Heart left ventricle (tissue), 16 donors: ENCODE measurements around the gene SLIT3. TPM values are rescaled to one million over a fixed set of nuclear protein-coding genes. Genes with fewer than 3 reads are reported as not detected.

Source experiments
- ATAC-seq, 4 donors: fragments of 200-7000 bp; cut with Tn5 transposase; one replicate each; pipeline ENCODE4 v1.9.1; 2020 to 2022; ENCODE audit warnings: moderate library complexity in 4 of 4, mild to moderate bottlenecking in 3 of 4, moderate number of reproducible peaks in 1 of 4
- DNase-seq, 5 donors: peaks; one replicate each; pipeline ENCODE4 v3.0.0-alpha.2; 2020
- H3K27ac ChIP-seq, 12 donors: fragments of 200-600 bp; sonication (generic) in 4 of 12; one replicate each; pipeline versions ENCODE4 v1.5.0 to v1.8.0; 2016 to 2022; ENCODE audit warnings: mild to moderate bottlenecking in 2 of 12
- H3K27me3 ChIP-seq, 9 donors: fragments of 200-600 bp; sonication (generic) in 2 of 9; one replicate each; pipeline versions ENCODE4 v1.5.1 to v1.8.0; 2016 to 2022; ENCODE audit warnings: mild to moderate bottlenecking in 3 of 9
- H3K36me3 ChIP-seq, 9 donors: fragments of 200-600 bp; sonication (generic) in 2 of 9; one replicate each; pipeline versions ENCODE4 v1.5.0 to v1.8.0; 2018 to 2022; ENCODE audit warnings: mild to moderate bottlenecking in 2 of 9
- H3K4me1 ChIP-seq, 12 donors: fragments of 200-600 bp; sonication (generic) in 4 of 12; one replicate each; pipeline versions ENCODE4 v1.5.0 to v1.8.0; 2016 to 2022; ENCODE audit warnings: mild to moderate bottlenecking in 3 of 12
- H3K4me3 ChIP-seq, 12 donors: fragments of 200-600 bp; sonication (generic) in 4 of 12; one replicate each; pipeline versions ENCODE4 v1.5.0 to v1.8.0; 2017 to 2022; ENCODE audit warnings: mild to moderate bottlenecking in 9 of 12, moderate library complexity in 4 of 12
- H3K9me3 ChIP-seq, 12 donors: fragments of 200-600 bp; sonication (generic) in 4 of 12; one replicate each; pipeline versions ENCODE4 v1.5.0 to v1.8.0; 2016 to 2022; ENCODE audit warnings: mild to moderate bottlenecking in 1 of 12
- CTCF ChIP-seq, 12 donors: fragments of 200-600 bp; sonication (generic) in 4 of 12; IDR thresholded peaks; one replicate each; pipeline versions ENCODE4 v1.5.0 to v1.8.0; 2018 to 2022; ENCODE audit warnings: antibody characterized with exemption in 12 of 12, mild to moderate bottlenecking in 5 of 12
- POLR2A ChIP-seq, 2 donors: fragments of 450-650 bp; IDR thresholded peaks; one replicate each; pipeline ENCODE4 v1.6.1; 2017; ENCODE audit warnings: antibody characterized with exemption in 2 of 2, mild to moderate bottlenecking in 2 of 2, moderate library complexity in 2 of 2
- WGBS, 4 donors: extraction: QIAGEN DNeasy Blood & Tissue Kit in 2 of 4; methylation state at CpG; one replicate each; pipeline versions ENCODE4 v1.1.5 to v1.1.7; 2013 to 2018; 5-methylcytosine and 5-hydroxymethylcytosine counted together
- intact Hi-C, 10 donors: fragments of 100-400 bp; cut with DNase I; formaldehyde crosslinking; loops; one replicate each; pipeline versions ENCODE4 v1.11.1 to v1.14.2; 2022
- polyA plus RNA-seq, 2 donors: library from polyadenylated mRNA; stranded (reverse); fragments of 200-250 nt; gene quantifications; one replicate each; pipeline ENCODE4 v1.2.3, GENCODE V29; 2013
- total RNA-seq, 9 donors: library from RNA; depleted of rRNA in 2 of 9; stranded (reverse); fragments of >200 nt in 2 of 9; fragmentation: NEBNext Ultra II Directional in 3 of 9; extraction: Animal tissue kit (Norgen Biotek cat#: 25700) in 3 of 9; gene quantifications; one replicate each; pipeline versions ENCODE4 v1.1.0 to v1.2.4, GENCODE V29; 2016 to 2023
- donor health status: ischemic (EF 13 %, LVEDD 7.1; RV severe dilation, severe dysfunction).
- donor health status: healthy with polysubstance abuse.
- donor health status: DM: no; HTN: yes; CAD: no.
- donor health status: DM: no; HTN: no; CAD: no.
- donor health status: ischemic (EF 25% LVEDD 6.9; RV normal size, moderate dysfunction).
- donor health status: ischemic (EF 25% LVEDD 5.7; RV mildly dilated, moderate dysfunction).
- donor health status: healthy.
- donor health status: DM: yes; HTN: yes; CAD: no.
- donor health status: ischemic (EF 35%, LVEDD 5.7; RV mildly dilated, moderate dysfunction).
- donor health status: nonischemic (EF 11% LVEDD 7.7; RV severe dilation, severe dysfunction).
- donor health status: DM: yes; HTN: yes; CAD: no.
- donor health status: PGD.
- donor health status: ischemic (EF 29% LVEDD 5.4; RV normal size, mild dysfunction).
- donor health status: nonischemic (EF 23%, LVEDD 6.1; RV moderate dilation, normal function).

Gene SLIT3
- total and polyA plus RNA-seq, 11 donors, result 2.3 to 40.3 (median 14.4) TPM

- WGBS, 4 donors, result 80 to 86% (median 82%) methylated on average over 10 of the region's 10 CpGs
- Histone ChIP-seq H3K4me1 (peaks cover 0 to 8% (median 0%) of the 10 kb centered on the region in 12 donors), H3K9me3 (peaks cover 0 to 22% (median 5%) of the 10 kb centered on the region in 12 donors), H3K27ac (no peak overlapping the region), H3K36me3 (no peaks in the 10 kb centered on the region), H3K4me3 (no peak overlapping the region), H3K27me3 (no peaks in the 10 kb centered on the region)
- no peak for ATAC-seq
- TF ChIP-seq POLR2A (IDR thresholded peaks at IDR 0.05), result no peak
- no peak for TF ChIP-seq CTCF (IDR thresholded peaks at IDR 0.05)
- intact Hi-C loops, result no loop called here
- DNase-seq, result no peak
Measured at GRCh38 chr5:169243651-169244422, 57.1 kb downstream of the SLIT3 start.

GRCh38 chr5:169242849-169243186 lies 58.1 kb downstream of the SLIT3 start:
- TF ChIP-seq CTCF (IDR thresholded peaks at IDR 0.05) (no peak), POLR2A (IDR thresholded peaks at IDR 0.05) (no peak)
- intact Hi-C loops, result no loop called here

GRCh38 chr5:169242175-169242848 lies 58.6 kb downstream of the SLIT3 start:
- Histone ChIP-seq H3K27ac (no peak overlapping the region), H3K36me3 (no peaks in the 10 kb centered on the region), H3K9me3 (peaks cover 0 to 27% (median 7%) of the 10 kb centered on the region in 12 donors), H3K4me1 (no peaks in the 10 kb centered on the region), H3K4me3 (no peak overlapping the region), H3K27me3 (no peaks in the 10 kb centered on the region)
- intact Hi-C loops, result no loop called here
- 50 to 59% (median 57%) methylated on average over 4 of the region's 4 CpGs for WGBS, 4 donors
- DNase-seq (no peak), ATAC-seq (no peak)
- TF ChIP-seq POLR2A (IDR thresholded peaks at IDR 0.05) (no peak), CTCF (IDR thresholded peaks at IDR 0.05) (no peak)

More at GRCh38 chr5:169242849-169243186, 58.1 kb downstream of the SLIT3 start:
- Histone ChIP-seq H3K27me3 (no peaks in the 10 kb centered on the region), H3K4me1 (peaks cover 0 to under 1% (median 0%) of the 10 kb centered on the region in 12 donors), H3K9me3 (peaks cover 0 to 23% (median 5%) of the 10 kb centered on the region in 12 donors), H3K27ac (no peak overlapping the region), H3K4me3 (no peak overlapping the region), H3K36me3 (no peaks in the 10 kb centered on the region)
- DNase-seq (no peak), ATAC-seq (no peak)
- WGBS, 4 donors, result 74 to 88% (median 83%) methylated on average over 2 of the region's 2 CpGs

GRCh38 chr5:169229342-169229892 lies 71.5 kb downstream of the SLIT3 start:
- intact Hi-C loops, result no loop called here
- Histone ChIP-seq H3K4me3 (no peak overlapping the region), H3K4me1 (no peaks in the 10 kb centered on the region), H3K36me3 (no peaks in the 10 kb centered on the region), H3K9me3 (peaks cover 0 to under 1% (median 0%) of the 10 kb centered on the region in 12 donors), H3K27me3 (no peaks in the 10 kb centered on the region), H3K27ac (no peak overlapping the region)
- WGBS, 4 donors, result 71 to 81% (median 78%) methylated on average over 6 of the region's 6 CpGs
- ATAC-seq, result no peak
- TF ChIP-seq POLR2A (IDR thresholded peaks at IDR 0.05) (no peak), CTCF (IDR thresholded peaks at IDR 0.05) (no peak)
- no peak for DNase-seq
